ENCODE results near the gene PLEKHS1.

The PLEKHS1 gene

DNA sequence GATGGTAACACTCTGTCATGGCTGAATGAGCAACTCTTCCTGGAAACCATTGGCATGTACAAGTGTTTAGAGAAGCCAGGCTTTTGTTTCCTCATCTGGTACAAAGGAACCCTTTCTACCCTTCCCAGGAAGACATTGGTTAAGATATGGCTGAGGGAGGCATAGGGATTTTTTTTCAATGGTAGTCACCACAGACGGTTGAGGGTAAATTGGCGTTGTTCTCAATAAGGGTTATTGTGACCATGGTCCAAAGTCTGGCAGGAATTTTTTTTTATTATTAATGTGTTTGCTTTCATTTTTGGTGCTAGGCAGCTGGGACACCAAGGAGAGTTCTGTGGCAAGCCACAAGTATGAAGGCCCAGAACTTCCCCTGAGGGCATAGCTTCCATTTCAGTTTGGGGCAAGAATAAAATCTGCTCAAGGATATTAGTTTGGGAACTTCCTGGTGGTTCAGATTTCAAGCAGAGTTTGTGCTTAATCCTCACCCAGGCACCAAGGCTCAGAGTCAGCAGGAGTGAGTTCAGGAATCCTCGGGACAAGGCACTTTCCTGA lies at the start of gene PLEKHS1:
TSS of gene PLEKHS1 (plus strand) at position 502 of the 552 bp plus-strand sequence. CDS start 3,596 bp downstream, outside the sequence.
- DNase-seq (ENCODE audit: low read depth, low spot score), result no peak

DNA sequence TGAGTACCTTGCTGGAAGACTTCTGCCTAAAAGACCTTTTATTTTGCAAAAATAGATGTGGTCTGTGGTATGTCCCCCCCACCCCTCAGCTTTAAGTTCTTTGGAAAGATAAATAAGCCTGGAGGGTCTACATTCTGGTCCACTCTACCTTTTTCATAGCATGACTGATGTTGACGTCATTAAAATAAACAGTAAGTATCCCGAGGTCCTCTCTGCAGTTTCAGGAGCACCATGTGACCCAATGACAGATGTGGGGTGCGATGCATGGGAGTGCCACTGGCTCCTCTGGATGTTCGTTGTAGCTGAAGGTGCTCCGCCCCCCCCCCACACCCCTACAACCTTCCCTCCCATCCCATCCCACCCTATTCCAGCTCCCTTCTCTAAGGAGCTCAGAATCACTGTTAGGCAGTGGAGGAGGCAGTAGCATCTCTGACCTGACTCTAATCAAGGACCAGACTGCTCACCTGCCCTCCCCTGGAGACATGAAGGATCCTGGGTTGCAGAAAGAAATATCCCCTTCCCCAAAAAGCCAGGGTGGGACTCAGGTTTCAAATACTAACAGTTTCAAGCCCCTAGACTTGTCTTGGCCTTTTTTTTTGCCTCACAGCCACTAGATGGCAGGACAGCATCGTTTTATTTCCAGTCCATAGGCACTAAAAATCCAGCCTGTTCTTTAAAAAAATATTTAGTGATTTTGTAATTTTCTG lies 46.7 kb upstream of the PLEKHS1 start:
- DNase-seq (ENCODE audit: low read depth, low spot score), result no peak

DNA sequence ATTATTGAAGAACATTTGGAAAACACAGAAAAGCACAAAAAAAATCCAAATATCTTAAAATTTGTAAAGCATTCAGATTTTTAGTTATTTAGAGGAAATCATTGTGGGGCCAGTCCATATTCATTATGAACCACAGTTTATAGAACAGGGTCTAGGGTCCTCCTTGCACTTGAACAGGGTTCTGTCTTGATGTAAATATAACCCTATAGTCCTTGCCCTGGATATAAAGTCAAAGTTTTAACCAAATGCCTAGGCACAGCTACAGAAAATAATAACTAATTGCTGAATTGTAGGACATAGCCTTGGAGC lies 46.2 kb upstream of the PLEKHS1 start:
- DNase-seq (ENCODE audit: low read depth, low spot score), result no peak

DNA sequence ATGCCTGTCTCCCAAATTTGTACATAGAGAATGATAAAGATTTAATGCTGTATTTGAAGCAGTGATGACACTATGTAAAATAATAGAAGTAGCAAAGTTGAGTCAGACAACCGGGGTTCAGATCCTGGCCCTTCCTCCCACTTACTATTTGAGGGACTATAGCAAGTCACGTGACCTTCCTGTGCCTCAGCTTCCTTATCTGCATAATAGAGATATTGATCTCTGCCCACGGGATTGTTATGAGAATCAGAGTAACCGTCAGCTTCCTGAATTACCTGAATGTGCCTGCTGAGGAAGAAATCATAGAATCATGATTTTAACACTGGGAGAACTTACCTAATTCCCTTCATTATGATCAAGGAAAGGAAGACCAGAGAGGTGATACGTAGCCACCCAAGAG lies 44.9 kb upstream of the PLEKHS1 start:
- DNase-seq (ENCODE audit: low read depth, low spot score), result no peak

DNA sequence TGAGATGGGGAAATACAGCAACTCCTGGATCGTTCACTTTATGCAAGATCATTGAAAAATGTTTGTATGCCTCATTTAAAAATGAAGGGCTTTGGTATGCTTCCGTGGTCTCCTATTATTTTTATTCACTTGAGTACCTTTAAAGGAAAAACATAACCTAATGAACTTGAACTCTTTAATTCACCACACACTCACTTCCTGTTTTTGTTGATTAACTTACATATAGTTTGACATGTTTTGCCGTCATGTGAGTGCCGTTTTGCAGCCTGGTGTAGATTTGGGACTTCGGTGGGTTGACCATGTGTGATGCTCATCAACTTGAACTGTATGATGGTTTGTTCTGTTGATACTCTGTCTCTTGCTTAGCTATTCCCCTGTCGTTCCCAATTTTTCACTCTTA lies 42.8 kb upstream of the PLEKHS1 start:
- DNase-seq (ENCODE audit: low read depth, low spot score), result no peak

DNA sequence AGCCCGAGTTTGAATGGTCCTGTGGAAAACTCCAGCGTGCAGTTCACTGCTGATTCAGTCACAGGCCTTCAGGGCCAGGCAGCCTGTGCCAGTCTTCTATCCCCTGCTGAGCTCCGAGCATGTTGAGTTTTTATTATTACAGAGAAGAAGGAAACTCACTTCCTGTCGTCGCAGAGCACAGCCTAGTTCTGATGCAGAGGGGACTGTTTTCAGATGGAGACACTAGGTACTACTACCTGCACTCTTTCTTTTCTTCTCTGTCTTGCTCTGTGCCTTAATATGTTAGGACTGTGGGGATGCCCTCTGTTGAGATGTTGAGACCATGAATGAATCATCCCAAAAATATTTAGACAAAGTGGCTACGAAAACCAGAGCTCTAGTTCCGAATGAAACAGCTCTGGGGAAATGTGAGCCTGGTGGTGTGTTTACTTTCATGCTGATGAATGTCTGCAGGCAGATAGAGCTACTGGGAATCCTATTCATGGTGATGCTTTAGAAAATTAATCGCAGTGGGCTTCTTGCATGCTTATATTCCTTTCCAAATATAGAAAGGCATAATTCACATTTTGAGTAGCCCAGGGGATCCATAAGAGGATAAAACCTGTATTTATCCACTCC lies 42.2 kb upstream of the PLEKHS1 start:
- DNase-seq (ENCODE audit: low read depth, low spot score), result no peak

DNA sequence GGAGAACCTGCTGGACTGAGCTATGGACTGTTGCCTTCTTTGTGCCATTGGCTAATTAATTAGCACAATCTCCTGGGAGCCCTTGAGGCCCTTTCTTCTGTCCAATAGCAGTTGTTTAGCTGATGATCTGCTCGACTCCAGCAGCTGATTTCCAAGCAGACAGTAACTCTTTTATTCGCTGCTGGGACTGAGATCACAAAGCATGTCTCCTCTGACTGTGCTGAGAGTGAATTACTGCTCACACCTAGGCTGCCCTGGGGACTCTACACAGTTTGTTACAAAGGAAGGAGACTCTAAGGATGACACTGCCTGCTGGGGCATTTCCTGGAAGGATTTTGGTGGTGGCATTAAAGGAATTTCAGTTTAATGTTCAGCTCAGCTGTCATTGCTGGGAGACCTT lies 40.3 kb upstream of the PLEKHS1 start:
- no peak for DNase-seq (ENCODE audit: low read depth, low spot score)

DNA sequence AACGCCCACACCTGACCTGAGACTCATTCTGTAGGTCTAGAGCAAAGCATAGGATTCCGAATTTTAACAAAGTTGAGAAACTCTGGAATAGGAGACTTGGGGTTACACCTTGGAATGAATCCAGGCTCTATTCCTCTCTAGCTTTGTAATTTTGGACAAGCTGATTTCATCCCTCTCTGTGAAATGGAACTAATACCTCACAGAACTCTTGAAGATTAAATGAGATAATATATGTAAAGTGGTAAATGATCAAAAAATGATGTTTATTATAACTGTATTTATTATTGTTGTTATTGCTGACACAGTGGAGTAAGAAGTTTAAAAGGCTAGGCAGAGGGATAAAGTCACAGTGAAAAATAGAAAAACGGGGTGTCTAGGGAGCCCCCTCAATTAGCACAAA lies 39.5 kb upstream of the PLEKHS1 start:
- no peak for DNase-seq (ENCODE audit: low read depth, low spot score)

DNA sequence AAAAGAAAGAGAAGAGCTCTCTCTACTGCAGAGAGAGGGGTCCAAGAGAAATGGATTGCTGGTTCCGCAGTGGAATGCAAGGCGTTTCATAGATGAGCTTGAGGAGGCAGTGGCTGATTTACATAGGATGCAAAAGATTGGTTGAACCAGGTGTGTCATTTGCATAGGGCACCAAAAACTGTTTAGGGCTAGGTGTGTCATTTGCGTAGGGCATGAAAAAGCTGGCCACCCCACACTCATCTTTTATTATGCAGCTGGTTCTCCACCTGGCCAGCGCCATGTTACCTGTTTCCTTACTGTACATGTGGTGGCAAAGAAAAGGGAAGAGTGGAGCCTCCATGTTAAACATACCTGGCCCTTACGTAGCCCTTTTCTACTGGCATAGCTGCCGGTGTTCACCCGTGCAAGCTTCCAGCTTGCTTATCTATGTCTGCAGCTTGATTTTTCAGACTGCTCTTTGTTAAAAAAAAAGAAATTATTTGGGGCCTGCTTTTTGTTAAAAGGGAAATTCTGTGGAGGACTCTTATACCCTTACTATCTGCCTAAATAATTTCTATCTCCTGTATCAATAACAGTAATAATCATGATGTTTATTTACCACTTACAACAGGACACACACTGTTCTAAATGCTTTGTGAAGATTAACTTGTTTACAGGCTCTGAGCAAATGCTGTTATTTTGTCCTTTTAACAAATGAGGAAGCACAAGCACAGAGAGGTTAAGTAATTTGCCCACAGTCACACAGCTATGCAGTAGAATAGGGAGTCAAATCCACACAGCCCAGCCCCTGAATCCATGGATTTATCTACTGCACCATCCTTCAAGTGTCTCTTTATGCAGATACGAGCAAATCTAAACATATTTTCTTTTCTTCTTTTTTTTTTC lies 38.5 kb upstream of the PLEKHS1 start:
- no peak for DNase-seq (ENCODE audit: low read depth, low spot score)

DNA sequence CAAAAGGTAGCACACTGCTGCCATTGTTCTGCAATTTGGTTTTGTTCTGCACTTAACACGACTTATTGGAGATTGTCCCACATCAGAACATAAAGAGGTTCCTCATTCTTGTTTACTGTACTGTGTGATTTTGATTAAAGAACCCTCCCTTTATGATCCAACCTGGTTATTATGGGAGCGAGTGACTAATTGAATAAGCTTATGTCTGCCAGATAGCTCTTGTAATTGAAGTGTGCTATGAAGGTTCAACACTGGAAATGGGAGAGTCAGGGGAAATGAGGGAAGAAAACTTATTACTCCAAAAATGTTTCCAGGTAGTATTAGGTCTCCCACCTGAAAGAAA lies 37.9 kb upstream of the PLEKHS1 start:
- DNase-seq (ENCODE audit: low read depth, low spot score), result no peak

DNA sequence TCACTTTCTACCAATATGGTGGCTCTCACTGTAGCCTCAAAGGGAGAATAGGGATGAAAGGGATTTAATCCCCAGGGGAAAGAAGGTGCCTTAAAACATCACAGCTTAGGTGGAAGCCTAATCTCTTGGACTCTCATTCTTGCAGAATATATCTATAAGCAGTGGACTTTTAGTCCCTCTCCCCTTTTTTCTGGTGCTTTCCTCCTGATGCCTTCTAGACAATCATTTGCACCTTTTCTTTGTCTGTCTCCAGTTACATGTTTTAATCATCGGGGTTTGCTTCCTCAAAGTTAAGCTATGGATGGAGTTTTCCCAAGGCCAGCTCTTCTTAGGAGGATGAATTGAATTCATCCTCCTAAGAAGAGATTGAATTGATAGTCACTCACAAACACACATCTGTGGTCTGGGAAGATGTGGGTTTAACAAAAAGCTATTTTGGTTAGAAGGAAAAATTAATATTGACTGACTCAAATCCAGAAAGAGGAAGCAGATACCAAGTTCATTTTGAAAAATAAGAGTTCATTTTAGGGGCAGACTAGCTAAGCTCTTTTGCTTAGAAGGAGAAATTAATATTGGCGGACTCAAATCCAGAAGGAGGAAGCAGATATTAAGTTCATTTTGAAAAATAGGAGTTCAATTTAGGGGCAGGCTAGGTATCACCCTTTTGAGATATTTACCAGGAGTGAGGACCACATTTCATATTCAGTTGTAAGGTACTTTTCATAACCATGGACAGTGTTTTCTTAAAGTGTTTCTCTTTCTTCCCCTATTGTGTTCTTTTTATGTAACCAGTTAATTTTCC lies 35.2 kb upstream of the PLEKHS1 start:
- DNase-seq (ENCODE audit: low read depth, low spot score), result no peak

DNA sequence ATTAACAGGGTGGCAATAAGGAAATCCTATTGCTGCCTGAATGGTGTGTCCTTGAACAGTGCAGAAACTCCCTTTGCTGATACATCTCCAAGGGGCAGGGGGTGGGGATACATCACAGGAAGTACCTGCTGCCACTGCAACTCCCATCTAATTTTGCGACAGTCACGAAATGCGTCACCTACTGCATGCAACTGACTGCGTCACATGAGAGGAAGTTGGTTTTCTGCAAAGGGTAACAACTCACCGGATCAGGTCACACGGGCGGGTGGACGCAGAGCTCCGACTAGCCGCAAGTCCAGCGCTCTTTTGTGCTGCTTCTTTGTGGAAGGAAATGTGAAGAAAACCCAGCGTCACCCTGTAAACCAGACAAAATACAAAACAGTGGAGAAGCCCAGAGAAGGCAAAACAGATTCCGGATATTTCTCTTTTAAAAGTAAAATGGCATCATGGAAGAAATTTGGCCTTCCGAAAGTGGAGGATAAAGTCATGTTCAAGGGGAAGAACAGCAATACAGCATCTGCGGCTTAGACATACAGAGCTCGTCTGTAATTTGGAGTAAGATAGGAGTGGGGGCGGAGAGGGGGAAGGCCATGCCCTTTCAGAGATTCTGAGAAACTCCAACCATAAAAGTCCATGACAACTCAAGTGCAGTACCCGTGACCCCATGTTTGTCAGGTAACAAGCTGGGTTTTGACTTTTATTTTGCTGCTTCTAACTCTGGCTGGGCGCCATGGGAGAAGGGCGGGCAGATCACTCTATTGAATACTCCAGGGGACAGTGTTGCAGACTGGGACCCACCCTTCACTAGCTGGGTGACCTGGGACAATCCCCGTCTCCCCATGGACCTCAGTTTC lies 32.3 kb upstream of the PLEKHS1 start:
- DNase-seq (ENCODE audit: low read depth, low spot score), result no peak

DNA sequence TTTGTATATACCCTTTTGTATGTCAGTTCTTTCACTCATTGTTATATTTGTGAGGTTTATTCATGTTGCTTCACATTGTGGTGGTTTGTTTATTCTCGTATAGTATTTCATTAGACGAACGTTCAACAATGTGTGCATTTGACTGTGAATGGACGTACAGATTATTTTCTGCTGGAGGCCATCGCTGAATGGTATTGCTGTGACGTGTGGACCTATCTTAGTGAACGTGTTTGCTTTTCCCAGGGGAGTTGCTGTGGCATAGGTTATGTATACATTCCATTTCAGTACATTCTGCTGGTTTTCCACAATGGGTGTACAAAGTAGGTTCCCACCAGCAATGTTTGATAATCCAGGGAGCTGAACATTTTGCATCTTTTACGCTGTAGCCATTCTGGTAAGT lies 31.1 kb upstream of the PLEKHS1 start:
- DNase-seq (ENCODE audit: low read depth, low spot score), result no peak

DNA sequence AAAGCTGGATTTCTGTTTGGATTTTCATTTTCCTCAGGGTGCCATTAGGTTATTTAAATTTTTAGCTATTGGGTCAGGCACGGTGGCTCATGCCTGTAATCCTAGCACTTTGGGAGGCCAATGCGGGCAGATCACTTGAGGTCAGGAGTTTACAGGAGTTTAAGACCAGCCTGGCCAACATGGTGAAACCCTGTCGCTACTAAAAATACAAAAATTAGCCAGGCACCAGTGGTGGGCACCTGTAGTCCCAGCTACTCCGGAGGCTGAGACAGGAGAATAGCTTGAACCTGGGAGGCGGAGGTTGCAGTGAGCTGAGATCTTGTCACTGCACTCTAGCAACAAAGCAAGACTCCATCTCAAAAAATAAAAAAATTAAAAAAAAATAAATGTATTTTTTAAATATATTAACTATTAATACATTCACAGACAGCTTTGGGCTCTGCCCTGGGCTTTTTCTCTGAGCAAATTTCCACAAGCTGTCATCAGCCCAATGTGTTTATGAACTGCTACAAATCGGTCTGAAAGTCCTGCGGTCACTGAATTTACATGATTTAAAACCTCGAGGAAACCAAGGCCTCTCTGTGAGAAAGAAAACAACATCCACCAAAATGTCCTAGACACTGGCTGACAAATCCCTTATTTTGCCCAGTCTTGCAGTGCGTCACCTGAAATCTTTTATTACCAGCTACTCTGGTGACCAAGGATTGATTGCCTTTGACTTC lies 19.2 kb upstream of the PLEKHS1 start:
- no peak for DNase-seq (ENCODE audit: low read depth, low spot score)

DNA sequence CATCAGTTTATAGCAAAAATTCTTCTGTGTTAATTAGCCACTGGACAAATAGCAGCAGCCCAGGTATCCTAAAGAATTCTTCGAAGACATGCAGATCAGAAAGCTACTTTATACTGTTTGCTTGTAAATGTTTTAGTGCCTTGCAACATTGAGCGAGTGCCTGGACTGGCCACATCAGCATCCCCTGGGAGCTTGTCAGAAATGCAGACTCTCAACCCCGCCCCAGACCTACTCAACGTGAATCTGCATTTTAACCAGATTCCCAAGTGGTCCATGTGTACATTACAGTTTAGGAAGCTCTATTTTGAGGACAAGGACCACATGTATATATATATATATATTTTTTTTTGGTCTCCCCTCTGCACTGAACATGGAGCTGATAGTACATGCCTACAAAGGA lies 18.5 kb upstream of the PLEKHS1 start:
- DNase-seq (ENCODE audit: low read depth, low spot score), result no peak

DNA sequence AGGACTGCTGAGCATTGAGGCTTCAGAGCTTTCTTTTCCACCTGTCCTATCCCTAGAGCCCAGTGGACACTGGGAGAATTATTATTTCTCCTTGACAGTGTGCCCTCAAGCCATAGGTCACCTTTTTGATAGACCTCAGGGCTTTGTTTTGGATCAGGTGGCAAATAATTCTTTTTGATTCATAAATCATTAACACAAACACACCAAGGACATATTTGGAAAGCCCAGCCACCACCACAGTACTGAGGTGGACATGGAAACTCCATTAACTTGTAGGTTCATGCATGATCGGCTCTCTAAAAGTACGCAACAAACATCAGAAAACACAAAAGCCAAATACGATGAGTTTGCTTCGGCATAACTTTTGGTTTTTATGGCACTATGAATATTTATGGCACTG lies 17.8 kb upstream of the PLEKHS1 start:
- no peak for DNase-seq (ENCODE audit: low read depth, low spot score)

DNA sequence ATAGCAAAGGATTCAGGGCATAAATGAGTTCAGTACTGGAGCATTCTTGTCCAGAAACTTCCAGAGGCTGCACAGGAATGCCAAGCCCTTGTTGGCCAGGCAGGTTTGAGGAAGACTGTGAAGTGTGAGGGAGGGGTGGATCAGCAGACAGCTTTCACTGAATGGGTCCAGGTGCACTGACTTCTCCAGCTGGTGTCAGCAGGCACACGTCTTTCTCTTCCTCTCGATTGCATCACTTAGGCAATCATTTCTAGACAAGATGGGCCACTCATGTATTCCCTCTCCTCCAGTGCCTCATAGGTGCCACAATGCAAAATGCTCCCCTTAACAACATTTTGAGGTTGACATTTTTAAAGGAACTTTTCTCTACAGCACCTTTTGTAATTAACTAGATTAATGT lies 15.6 kb upstream of the PLEKHS1 start:
- no peak for DNase-seq (ENCODE audit: low read depth, low spot score)

DNA sequence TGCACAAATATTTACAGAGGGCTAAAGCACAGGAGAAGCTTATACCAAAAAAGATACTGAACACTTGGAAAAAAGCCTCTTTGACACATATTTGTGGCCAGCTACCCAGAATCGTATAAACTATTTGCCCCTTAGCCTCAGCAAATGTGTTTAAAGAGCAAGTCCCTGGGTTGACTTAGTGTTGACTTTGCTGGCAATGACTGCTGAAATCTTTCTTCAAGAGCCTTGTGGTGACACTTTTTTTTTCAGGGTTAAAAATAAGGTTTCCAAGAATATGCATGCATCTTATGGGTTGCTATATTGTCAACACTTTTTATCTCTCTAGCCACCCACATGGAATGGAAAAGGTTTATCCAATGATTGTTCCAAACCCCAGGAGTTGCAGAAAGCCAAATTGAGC lies 14.9 kb upstream of the PLEKHS1 start:
- DNase-seq (ENCODE audit: low read depth, low spot score), result no peak

DNA sequence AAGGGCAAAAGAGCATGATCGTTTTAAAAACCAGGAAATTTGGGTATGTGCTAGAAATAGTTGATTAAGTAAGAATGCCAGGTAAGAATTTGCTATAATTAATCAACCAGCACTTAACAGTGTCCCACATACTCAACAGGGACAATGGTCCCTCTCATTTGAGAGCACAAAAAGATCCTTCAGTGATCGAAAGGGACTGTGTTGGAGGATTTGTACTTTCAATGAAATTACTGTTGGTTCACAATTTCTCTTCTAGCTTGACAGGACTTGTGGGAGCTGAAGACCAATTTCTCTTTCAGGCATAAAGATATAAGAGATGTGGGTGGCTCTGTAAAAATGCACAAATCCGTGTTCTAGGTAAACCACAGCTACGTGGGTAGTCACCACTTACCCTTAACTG lies 12.5 kb upstream of the PLEKHS1 start:
- DNase-seq (ENCODE audit: low read depth, low spot score), result no peak

DNA sequence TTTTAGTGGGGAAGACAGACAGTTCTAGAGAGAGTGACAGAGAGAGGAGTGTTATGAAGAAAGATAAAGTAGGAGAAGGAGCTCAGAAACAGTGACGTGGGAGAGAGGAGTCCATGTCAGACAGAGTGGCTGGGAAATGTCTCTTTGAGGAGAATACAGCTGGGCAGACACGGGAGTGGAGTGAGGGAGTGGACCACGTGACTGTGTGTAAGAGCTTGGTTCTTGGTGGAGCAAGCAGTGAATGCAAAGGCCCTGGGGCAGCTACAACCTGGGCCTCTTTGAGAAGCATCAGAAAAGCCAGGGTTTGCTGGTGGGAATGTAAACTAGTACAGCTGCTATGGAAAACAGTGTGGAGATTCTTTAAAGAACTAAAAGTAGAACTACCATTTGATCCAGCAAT lies 11.9 kb upstream of the PLEKHS1 start:
- no peak for DNase-seq (ENCODE audit: low read depth, low spot score)
